ENCODE data around the gene TMEM178B.

Gene TMEM178B

GRCh38 chr7:141486959-141487358 is 413.1 kb downstream of the TMEM178B start:
- Histone ChIP-seq H4K91ac (ENCODE audit: low read depth, low read length, poor library complexity) (no peak overlapping the region), H3K4me1 (ENCODE audit: control insufficient read depth in 2 of 2, insufficient read depth in 1 of 2, low read depth in 1 of 2, low read length in 2 of 2) (peaks cover 0 to 5% of the 10 kb centered on the region in 2 donors), H2AK5ac (ENCODE audit: low read depth, low read length) (no peak overlapping the region), H2BK120ac (ENCODE audit: low read depth, low read length) (no peak overlapping the region), H3K4me3 (ENCODE audit: low read length in 2 of 2) (no peak overlapping the region), H2BK15ac (ENCODE audit: low read length) (no peak overlapping the region), H4K8ac (ENCODE audit: low read depth, low read length) (no peak overlapping the region), H2AFZ (ENCODE audit: low read length) (no peak overlapping the region), H3K23ac (ENCODE audit: low read depth, low read length, poor library complexity) (no peak overlapping the region), H2BK12ac (ENCODE audit: low read length) (no peak overlapping the region), H2BK5ac (ENCODE audit: low read length) (no peak overlapping the region), H3K27me3 (ENCODE audit: control insufficient read depth in 3 of 3, insufficient read depth in 3 of 3, low read depth in 1 of 3, low read length in 3 of 3) (peaks cover 0 to 12% (median 0%) of the 10 kb centered on the region in 3 experiments), H3K9ac (ENCODE audit: low read depth, low read length, poor library complexity) (no peak overlapping the region), H3K18ac (ENCODE audit: low read length) (no peak overlapping the region), H3K79me1 (ENCODE audit: low read depth, low read length) (no peaks in the 10 kb centered on the region), H3K4ac (ENCODE audit: low read length) (no peak overlapping the region), H3K14ac (ENCODE audit: low read length) (no peak overlapping the region), H3K36me3 (replicated peaks in 1 of 2; ENCODE audit: control insufficient read depth in 2 of 2, insufficient read depth in 2 of 2, low read length in 2 of 2) (no peaks in the 10 kb centered on the region), H3K27ac (replicated peaks; ENCODE audit: low read length) (no peak overlapping the region), H3K9me3 (replicated peaks in 1 of 2; ENCODE audit: control insufficient read depth in 2 of 2, insufficient read depth in 1 of 2, low read depth in 1 of 2, low read length in 2 of 2) (no peaks in the 10 kb centered on the region), H3K4me2 (ENCODE audit: insufficient read depth, low read length, poor library complexity, severe bottlenecking) (no peak overlapping the region)
- DNase-seq (ENCODE audit: low spot score), result no peak
- WGBS, 2 donors (ENCODE audit: extremely low coverage in 2 of 2, insufficient read length in 2 of 2, insufficient replicate concordance in 1 of 2), result no CpG with 5 or more reads among the region's 3 CpGs

GRCh38 chr7:141490474-141490873 is 416.6 kb downstream of the TMEM178B start:
- Histone ChIP-seq H3K4me3 (ENCODE audit: low read length in 2 of 2) (no peak overlapping the region), H3K4ac (ENCODE audit: low read length) (no peak overlapping the region), H3K4me2 (ENCODE audit: insufficient read depth, low read length, poor library complexity, severe bottlenecking) (no peak overlapping the region), H4K8ac (ENCODE audit: low read depth, low read length) (no peak overlapping the region), H3K18ac (ENCODE audit: low read length) (no peak overlapping the region), H2BK120ac (ENCODE audit: low read depth, low read length) (no peak overlapping the region), H2AFZ (ENCODE audit: low read length) (no peak overlapping the region), H2AK5ac (ENCODE audit: low read depth, low read length) (no peak overlapping the region), H4K91ac (ENCODE audit: low read depth, low read length, poor library complexity) (no peak overlapping the region), H3K36me3 (replicated peaks in 1 of 2; ENCODE audit: control insufficient read depth in 2 of 2, insufficient read depth in 2 of 2, low read length in 2 of 2) (no peaks in the 10 kb centered on the region), H3K14ac (ENCODE audit: low read length) (no peak overlapping the region), H3K27ac (replicated peaks; ENCODE audit: low read length) (no peak overlapping the region), H2BK12ac (ENCODE audit: low read length) (no peak overlapping the region), H3K9ac (ENCODE audit: low read depth, low read length, poor library complexity) (no peak overlapping the region), H3K9me3 (replicated peaks in 1 of 2; ENCODE audit: control insufficient read depth in 2 of 2, insufficient read depth in 1 of 2, low read depth in 1 of 2, low read length in 2 of 2) (no peaks in the 10 kb centered on the region), H2BK5ac (ENCODE audit: low read length) (no peak overlapping the region), H3K4me1 (ENCODE audit: control insufficient read depth in 2 of 2, insufficient read depth in 1 of 2, low read depth in 1 of 2, low read length in 2 of 2) (peaks cover 0 to 3% of the 10 kb centered on the region in 2 donors), H3K27me3 (ENCODE audit: control insufficient read depth in 3 of 3, insufficient read depth in 3 of 3, low read depth in 1 of 3, low read length in 3 of 3) (peaks cover 0 to 12% (median 0%) of the 10 kb centered on the region in 3 experiments), H3K79me1 (ENCODE audit: low read depth, low read length) (no peaks in the 10 kb centered on the region), H2BK15ac (ENCODE audit: low read length) (no peak overlapping the region), H3K23ac (ENCODE audit: low read depth, low read length, poor library complexity) (no peak overlapping the region)
- DNase-seq (ENCODE audit: low spot score), result no peak
- WGBS, 2 donors (ENCODE audit: extremely low coverage in 2 of 2, insufficient read length in 2 of 2, insufficient replicate concordance in 1 of 2), result no CpG with 5 or more reads among the region's 2 CpGs

GRCh38 chr7:141495057-141495456 is 421.2 kb downstream of the TMEM178B start:
- Histone ChIP-seq H2BK5ac (ENCODE audit: low read length) (no peak overlapping the region), H3K27ac (replicated peaks; ENCODE audit: low read length) (no peak overlapping the region), H2BK120ac (ENCODE audit: low read depth, low read length) (no peak overlapping the region)

GRCh38 chr7:141497391-141497790 is 423.5 kb downstream of the TMEM178B start:
- no peak overlapping the region for H3K4ac ChIP-seq (ENCODE audit: low read length)
- H4K8ac ChIP-seq (ENCODE audit: low read depth, low read length), result no peak overlapping the region
- no peak overlapping the region for H3K18ac ChIP-seq (ENCODE audit: low read length)
- no peak overlapping the region for H2AFZ ChIP-seq (ENCODE audit: low read length)
- WGBS, 2 donors (ENCODE audit: extremely low coverage in 2 of 2, insufficient read length in 2 of 2, insufficient replicate concordance in 1 of 2), result no CpG with 5 or more reads among the region's 5 CpGs
- no peak overlapping the region for H4K91ac ChIP-seq (ENCODE audit: low read depth, low read length, poor library complexity)
- no peak overlapping the region for H3K14ac ChIP-seq (ENCODE audit: low read length)
- H2BK120ac ChIP-seq (ENCODE audit: low read depth, low read length), result no peak overlapping the region
- no peaks in the 10 kb centered on the region for H3K27me3 ChIP-seq (ENCODE audit: control insufficient read depth in 3 of 3, insufficient read depth in 3 of 3, low read depth in 1 of 3, low read length in 3 of 3)
- no peak overlapping the region for H2BK12ac ChIP-seq (ENCODE audit: low read length)
- no peak overlapping the region for H2BK15ac ChIP-seq (ENCODE audit: low read length)
- peaks cover 0 to 7% of the 10 kb centered on the region in 2 donors for H3K4me1 ChIP-seq (ENCODE audit: control insufficient read depth in 2 of 2, insufficient read depth in 1 of 2, low read depth in 1 of 2, low read length in 2 of 2)
- DNase-seq (ENCODE audit: low spot score), result no peak
- H3K36me3 ChIP-seq (replicated peaks in 1 of 2; ENCODE audit: control insufficient read depth in 2 of 2, insufficient read depth in 2 of 2, low read length in 2 of 2), result no peaks in the 10 kb centered on the region
- H3K4me2 ChIP-seq (ENCODE audit: insufficient read depth, low read length, poor library complexity, severe bottlenecking), result no peak overlapping the region
- no peak overlapping the region for H2BK5ac ChIP-seq (ENCODE audit: low read length)
- no peak overlapping the region for H3K9ac ChIP-seq (ENCODE audit: low read depth, low read length, poor library complexity)
- H3K27ac ChIP-seq (replicated peaks; ENCODE audit: low read length), result no peak overlapping the region
- no peak overlapping the region for H2AK5ac ChIP-seq (ENCODE audit: low read depth, low read length)
- H3K23ac ChIP-seq (ENCODE audit: low read depth, low read length, poor library complexity), result no peak overlapping the region
- no peaks in the 10 kb centered on the region for H3K79me1 ChIP-seq (ENCODE audit: low read depth, low read length)
- H3K4me3 ChIP-seq (ENCODE audit: low read length in 2 of 2), result no peak overlapping the region
- H3K9me3 ChIP-seq (replicated peaks in 1 of 2; ENCODE audit: control insufficient read depth in 2 of 2, insufficient read depth in 1 of 2, low read depth in 1 of 2, low read length in 2 of 2), result no peaks in the 10 kb centered on the region

More at GRCh38 chr7:141495057-141495456, 421.2 kb downstream of the TMEM178B start:
- no peaks in the 10 kb centered on the region for H3K9me3 ChIP-seq (replicated peaks in 1 of 2; ENCODE audit: control insufficient read depth in 2 of 2, insufficient read depth in 1 of 2, low read depth in 1 of 2, low read length in 2 of 2)
- no peak overlapping the region for H2AFZ ChIP-seq (ENCODE audit: low read length)
- H3K18ac ChIP-seq (ENCODE audit: low read length), result no peak overlapping the region
- H3K36me3 ChIP-seq (replicated peaks in 1 of 2; ENCODE audit: control insufficient read depth in 2 of 2, insufficient read depth in 2 of 2, low read length in 2 of 2), result no peaks in the 10 kb centered on the region
- H3K4me1 ChIP-seq (ENCODE audit: control insufficient read depth in 2 of 2, insufficient read depth in 1 of 2, low read depth in 1 of 2, low read length in 2 of 2), result peaks cover 0 to 10% of the 10 kb centered on the region in 2 donors
- H3K27me3 ChIP-seq (ENCODE audit: control insufficient read depth in 3 of 3, insufficient read depth in 3 of 3, low read depth in 1 of 3, low read length in 3 of 3), result peaks cover 0 to 7% (median 0%) of the 10 kb centered on the region in 3 experiments
- no peak overlapping the region for H2AK5ac ChIP-seq (ENCODE audit: low read depth, low read length)
- H3K9ac ChIP-seq (ENCODE audit: low read depth, low read length, poor library complexity), result no peak overlapping the region
- WGBS, 2 donors (ENCODE audit: extremely low coverage in 2 of 2, insufficient read length in 2 of 2, insufficient replicate concordance in 1 of 2), result no CpG with 5 or more reads among the region's 1 CpG
- H2BK12ac ChIP-seq (ENCODE audit: low read length), result no peak overlapping the region
- no peak overlapping the region for H3K14ac ChIP-seq (ENCODE audit: low read length)
- H3K4ac ChIP-seq (ENCODE audit: low read length), result no peak overlapping the region
- H3K4me2 ChIP-seq (ENCODE audit: insufficient read depth, low read length, poor library complexity, severe bottlenecking), result no peak overlapping the region
- H2BK15ac ChIP-seq (ENCODE audit: low read length), result no peak overlapping the region
- no peak overlapping the region for H3K23ac ChIP-seq (ENCODE audit: low read depth, low read length, poor library complexity)
- H3K4me3 ChIP-seq (ENCODE audit: low read length in 2 of 2), result no peak overlapping the region
- H4K8ac ChIP-seq (ENCODE audit: low read depth, low read length), result no peak overlapping the region
- no peaks in the 10 kb centered on the region for H3K79me1 ChIP-seq (ENCODE audit: low read depth, low read length)
- no peak for DNase-seq (ENCODE audit: low spot score)
- no peak overlapping the region for H4K91ac ChIP-seq (ENCODE audit: low read depth, low read length, poor library complexity)
